HG03196 (cell line): ENCODE measurements around the gene ALG2.
"Not testable (repeated sequence)": the region's sequence is repeated elsewhere in the genome, so short reads cannot be mapped to it uniquely, and the experiment has no call there.

Experiments
- ATAC-seq: cut with Tn5 transposase; IDR thresholded peaks from one replicate; pipeline ENCODE4 v1.9.1; 2021; ENCODE audit not compliant: unreplicated experiment

The ALG2 gene

DNA sequence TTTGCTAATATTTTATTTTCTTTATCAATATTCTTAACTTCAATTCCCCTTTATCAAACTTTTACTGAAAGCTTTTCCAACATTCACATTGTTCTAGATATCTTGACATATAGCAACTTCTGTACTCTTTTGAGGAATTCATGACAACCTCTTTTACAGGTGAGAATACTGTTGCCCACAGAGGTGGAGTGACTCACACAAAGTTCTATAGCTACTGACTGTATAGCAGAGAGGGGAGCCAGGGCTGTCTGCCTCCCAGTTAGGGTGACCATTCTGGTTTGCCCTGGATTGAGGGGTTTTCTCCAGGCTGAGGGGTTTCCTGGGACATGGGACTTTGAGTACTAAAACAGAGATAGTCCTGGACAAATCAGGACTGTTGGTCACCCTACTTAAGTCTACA is 16.6 kb upstream of the ALG2 start:
- ATAC-seq, result no peak

DNA sequence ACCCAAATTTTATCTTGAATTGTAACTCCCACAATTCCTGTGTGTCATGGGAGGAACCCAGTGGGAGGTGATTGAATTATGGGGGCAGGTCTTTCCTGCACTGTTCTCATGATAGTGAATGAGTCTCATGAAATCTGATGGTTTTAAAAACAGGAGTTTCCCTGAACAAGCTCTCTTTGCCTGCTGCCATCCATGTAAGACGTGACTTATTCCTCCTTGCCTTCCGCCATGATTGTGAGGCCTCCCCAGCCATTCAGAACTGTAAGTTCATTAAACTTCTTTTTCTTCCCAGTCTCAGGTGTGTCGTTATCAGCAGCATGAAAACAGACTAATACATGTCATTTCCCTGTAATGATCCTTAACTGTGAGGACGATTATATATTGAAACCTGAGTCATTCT is 16.1 kb upstream of the ALG2 start:
- ATAC-seq, result not testable (repeated sequence)

DNA sequence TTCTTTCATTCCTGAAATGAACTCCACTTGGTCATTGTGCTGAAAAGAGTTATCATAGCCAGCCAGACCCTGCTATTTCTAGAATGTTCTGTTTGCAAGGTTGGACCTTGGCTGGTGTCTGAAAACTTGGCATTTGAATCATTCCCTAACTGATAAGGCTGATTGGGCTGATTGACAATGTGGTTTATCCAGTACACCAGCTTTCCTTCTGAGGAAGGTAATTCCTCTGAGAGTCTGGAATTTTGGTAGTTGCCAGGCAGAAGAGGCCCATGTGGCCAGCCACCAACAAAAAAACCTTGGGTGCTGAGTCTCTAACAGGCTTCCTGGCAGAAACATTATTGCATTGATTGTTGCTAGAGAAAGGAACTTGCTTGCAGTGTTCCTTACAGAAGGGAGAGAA is 15.6 kb upstream of the ALG2 start:
- no peak for ATAC-seq

DNA sequence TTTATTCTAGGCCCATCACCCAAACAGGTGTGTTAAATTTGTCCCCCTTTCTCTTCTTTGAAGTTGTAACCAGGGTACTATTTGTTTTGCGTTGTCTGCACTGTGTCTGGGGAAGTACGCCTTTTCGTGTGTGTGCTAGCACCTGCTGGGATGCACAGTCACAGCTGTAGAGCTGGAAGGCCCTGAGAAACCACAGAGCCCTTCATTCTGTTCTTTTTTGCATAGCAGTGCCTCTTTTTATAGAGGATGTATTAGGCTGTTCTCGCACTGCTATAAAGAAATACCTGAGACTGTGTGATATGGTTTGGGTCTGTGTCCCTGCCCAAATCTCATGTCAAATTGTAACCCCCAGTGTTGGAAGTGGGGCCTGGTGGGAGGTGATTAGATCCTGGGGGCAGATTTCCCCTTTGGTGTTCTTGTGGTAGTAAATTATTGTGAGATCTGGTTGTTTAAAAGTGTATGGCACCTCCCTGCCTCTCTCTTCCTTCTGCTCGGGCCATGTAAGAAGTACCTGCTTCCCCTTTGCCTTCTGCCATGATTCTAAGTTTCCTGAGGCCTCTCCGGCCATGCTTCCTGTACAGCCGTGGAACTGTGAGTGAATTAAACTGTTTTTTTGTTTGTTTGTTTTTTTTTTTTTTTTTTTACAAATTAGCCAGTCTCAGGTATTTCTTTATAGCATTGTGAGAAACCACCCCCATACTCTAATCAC is 14.3 kb upstream of the ALG2 start:
- ATAC-seq, result peak; percentile 86

DNA sequence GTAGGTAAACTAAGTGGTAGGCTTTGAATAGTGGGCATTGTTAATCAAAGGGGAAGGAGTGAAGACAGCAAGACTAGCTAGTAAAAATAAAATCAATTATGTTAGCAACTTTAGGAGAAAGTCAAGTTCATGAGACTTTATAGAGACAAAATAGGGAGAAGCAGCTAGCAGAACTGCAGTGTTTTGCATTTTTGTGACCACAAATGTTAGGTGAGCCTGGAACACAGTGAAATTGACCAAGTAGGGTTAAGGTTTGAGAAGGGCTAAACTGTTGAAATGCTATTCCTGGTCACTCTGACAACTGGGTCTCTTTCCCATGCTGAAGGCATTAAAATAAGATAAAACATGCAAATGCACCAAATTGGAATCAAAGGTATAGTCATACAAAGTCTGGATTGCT is 13.3 kb upstream of the ALG2 start:
- ATAC-seq, result no peak

DNA sequence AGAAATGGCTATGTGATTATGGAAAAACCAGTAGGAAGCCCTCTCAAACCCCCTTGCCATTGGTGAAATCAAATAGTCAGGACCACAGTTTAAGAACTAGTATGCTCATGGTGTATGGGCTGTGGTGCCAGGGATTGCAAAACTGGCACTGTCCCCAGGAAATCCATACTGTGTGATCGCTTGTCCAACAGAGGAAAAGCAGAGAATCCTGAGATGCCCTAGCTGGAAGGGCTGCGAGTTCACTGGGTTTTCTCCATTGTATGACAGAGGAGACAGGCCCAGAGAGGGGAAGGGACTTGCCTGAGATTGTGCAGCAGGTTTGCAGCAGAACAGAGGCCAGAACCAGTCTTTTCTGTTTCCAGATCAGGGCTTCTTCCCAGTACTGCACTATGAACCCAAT is 12.9 kb upstream of the ALG2 start:
- no peak for ATAC-seq

DNA sequence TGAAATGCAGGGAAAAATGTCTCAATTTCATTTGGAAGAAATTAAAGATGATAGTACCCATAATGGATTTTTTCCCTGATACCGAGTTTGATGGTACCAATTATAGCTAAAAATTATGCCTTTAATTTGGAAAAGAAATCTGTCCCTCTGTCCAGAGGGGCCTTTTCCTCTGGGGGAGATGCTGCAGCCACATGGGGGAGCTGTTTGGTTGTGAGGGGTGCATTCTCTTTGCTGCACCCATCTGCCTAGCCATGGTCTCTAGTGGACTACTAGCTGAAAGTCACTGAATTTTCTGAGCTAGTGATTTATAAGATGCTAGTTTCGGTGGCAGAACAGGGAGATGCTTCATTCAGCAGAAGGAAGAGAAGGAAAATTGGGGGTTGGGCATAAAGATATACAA is 10.0 kb upstream of the ALG2 start:
- no peak for ATAC-seq

DNA sequence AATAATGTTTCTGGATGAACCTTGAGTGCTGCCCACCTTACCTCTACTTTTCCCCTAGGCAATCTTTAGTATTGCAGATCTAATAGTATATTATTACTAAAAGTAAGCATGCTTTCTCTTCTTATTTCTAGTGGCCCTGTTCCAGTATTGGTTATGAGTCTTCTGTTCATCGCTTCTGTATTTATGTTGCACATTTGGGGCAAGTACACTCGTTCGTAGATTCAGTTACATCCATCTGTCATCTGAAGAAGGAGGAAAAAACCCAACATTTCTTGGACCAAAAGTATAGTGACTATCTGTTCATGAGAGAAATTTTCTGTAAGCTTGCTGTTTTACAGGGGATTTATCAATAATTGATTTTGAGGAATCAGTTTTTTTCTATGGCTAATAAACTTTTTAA is 8.5 kb upstream of the ALG2 start:
- ATAC-seq, result no peak

DNA sequence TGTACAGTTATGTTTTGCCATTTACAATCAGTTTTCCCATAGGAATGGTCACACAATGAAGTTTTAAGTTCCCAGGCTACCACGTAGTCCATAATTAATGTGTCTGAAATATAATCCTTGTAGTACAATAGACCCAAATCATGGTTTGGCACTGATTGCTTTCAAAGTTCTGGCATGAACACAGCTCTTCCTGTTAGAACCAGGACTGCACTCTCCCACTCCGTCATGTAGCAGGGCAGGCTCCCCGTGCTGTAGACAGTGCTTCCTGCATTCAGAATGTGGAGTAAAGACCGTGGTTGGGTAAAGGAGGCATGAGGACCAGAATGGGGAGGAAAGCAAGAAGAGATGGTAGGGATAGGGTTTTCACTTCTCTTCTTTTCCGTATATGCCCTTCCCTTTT is 4.3 kb upstream of the ALG2 start:
- ATAC-seq, result no peak

DNA sequence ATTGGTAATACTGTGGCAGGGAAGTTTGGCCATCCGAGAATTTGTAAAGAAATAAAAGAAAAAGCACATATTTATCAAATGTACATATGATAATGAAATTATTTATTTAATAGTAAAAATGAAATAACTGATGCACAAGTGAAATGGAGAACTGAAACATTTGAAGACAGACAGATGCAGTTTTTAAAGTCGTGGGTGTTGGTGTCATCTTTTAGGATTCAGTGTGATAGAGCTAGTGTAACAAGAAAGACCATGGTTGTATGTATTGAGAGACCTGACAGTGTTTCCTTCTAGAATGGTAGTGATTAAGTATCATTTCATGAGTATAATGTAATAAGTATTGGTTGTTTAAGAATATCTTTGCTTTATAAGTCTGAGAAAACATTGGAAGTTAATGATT is 2.7 kb upstream of the ALG2 start:
- ATAC-seq, result no peak

DNA sequence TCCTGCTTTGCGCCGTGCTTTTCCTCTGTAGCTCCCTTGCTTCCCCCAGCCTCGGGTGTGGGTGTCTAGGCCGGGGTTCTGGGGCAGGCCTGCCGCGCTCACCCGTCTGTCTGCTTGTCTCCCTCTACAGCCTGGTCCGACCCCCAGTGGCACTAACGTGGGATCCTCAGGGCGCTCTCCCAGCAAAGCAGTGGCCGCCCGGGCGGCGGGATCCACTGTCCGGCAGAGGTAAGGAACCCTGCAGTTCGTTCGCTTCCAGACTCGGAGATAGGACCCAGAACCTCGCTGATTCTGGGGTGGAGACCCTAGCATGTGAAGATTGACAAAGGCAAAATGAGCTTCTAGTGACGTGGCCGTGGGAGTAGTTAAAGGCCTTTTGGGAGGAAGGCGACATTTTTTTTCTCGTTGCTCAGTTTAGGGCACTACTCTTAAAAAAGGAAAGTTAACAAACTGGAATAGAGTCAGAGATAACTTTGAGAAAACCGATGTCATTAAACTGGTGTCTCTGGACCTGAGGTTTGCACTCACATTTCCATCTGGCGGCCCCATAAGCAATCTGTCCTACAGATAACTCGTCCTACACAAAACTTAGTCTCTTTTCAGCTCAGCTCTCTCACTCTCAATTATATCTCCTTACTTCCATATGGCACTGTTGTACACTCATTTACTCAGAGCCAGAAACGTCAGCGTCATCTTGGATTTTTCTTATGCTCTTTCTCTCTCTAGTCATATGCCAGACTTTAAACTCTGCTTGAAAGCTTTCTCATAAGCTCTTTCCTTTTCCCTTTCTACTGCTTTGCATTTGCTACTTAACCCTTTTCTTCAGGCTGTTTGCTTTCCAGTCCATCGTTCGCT is 901 bp upstream of the ALG2 start:
- peak; percentile 19 for ATAC-seq

DNA sequence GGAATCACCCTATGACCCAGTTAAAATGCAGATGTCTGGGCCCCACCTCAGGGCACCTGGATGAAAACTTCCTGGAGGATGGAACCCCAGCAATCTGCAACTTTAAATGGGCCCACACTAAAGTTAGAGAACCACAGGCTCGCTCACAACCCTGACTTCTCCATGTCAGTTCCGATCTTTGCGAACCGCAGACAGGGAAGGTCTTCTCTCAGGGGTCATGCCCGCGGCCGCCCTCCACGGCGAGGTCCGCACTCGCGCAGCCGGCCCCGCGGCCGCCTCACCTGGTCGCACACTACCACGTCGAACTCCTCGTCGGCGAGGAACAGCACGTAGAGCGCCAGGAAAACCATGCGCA is 499 bp downstream of the ALG2 start:
- no peak for ATAC-seq

DNA sequence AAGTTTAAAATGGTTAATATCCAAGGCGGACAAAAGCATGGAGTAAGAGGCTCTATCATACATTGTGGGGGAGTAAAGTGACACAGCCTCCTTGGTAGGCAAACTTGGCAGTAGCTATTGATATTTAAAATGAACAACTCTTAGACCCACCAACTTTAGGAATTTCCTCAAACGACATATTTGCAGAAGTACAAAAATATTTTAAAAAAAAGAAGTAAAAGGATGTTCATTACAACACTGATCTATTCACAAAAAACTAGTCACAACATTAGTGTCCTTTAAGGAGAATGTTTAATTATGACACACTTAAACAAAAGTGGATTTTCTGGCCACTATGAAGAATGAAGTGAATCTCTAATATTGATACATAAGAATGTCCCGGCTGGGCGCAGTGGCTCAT is 1.7 kb downstream of the ALG2 start:
- no peak for ATAC-seq

DNA sequence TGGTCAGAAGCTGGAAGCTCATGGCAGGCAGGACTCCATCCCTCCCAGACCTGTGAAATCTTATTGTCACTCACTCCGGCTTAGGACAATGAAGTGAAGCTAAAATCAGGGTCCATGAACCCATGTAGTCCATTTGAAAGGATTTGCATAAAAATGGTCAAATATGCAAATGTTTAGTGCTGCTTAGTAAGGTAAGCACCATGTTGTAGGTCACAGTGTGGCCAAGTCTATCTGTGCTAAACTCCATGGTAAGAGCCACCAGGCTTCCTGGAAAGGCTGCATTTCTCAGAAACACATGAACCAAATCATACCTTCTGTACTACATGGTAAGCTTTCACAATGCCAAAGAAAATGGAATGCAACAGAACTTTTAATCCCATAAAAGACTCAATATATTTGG is 5.7 kb downstream of the ALG2 start:
- ATAC-seq, result no peak

DNA sequence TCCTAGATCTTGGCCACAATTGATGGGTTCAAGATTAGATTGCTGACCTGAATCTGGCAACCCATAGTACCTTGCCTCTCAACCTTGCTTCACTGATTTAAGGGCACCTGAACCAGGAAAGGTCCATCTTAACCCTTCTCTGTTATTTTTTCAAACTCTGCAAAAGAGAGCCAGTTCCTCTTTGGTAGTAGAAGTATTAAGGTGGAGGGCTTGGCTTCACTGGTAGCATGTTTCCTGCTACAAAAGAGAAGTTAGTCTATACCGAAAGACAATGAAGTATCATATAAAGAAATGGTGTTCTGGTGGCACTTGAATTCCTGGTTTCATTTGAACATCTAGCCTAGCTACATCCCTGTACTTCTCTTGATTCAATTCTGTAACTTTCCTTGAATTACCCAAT is 8.5 kb downstream of the ALG2 start:
- no peak for ATAC-seq

DNA sequence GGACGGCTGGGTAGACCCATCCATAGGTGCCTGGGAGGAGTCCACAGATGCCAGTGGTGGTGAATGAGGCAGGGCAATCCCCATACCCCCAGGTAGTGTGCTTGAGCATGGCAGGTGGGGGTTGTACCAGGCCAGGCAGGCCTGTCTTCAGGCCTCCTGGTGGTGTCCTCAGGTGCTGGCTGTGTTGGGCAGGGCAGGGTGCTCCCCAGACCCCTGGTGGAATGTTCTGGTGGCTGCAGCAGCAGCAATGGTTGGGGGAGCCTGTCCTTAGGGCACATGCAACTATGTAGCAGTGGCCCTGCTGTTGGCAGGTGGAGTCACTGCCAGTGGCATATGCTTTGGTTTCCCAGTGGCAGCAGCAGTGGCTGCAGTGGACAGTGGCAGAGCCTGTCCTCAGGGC is 10.0 kb downstream of the ALG2 start:
- no peak for ATAC-seq

DNA sequence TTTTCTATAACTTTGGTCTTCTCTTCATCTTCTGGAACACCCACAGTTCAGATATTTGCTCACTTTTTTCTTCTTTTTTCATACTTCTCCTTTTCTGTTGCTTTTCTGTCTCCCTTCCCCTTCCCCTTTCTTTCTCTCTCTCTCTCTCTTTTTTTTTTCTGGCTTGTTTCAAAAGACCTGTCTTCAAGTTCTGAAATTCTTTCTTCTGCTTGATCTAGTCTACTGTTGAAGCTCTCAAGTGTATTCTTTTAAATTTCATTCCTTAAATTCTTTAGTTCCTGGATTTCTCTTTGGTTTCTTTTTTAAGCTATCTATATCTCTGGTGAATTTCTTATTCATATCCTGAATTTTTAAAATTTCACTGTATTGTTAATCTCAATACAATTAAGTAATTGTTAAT is 11.2 kb downstream of the ALG2 start:
- ATAC-seq, result no peak

DNA sequence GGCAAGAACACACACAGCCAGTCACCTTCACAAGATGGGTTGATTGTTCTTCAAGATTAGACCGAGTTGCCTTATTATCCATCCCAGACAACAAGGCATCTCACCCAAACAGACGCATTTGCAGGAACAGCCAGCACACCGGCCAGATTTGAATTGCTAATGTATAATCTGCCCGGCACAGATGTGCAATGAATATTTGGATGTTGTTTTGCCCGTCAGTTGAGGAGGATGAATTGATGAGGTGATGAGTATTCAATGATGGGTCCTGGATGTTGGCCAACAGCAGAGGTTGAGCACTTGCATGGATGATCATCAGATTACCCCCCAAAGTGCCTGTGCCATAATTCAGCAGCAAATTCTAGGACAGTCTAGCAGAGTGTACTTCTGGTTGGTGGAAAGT is 20.1 kb downstream of the ALG2 start:
- no peak for ATAC-seq

DNA sequence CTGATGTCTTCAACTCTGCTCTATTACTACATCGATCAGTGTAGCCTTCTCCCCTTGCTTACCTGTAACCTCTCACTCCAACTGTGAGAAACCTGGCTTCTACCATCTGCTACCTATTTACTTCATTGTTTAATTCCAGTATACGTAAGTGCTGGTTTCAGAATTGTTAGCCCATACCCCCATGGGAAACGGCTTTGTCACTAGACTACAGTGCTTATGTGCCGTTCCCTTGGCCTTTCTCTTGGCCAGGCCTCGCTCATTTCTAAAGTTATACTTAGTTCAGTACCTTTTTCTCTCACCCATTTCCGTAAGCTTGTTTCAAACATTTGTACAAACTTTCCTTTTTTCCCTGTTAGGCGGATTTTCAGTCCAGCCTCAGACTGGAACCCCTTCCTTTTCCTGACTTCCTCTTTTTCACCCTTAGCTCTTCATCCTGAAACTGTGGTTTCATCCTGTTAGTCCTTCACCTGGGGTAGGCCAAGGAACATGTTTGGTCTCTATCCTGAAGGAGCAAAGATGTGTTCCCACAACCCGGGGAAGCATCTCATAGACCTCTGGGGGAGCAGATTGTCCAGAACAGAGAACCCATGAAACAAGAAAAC is 21.7 kb downstream of the ALG2 start:
- no peak for ATAC-seq

DNA sequence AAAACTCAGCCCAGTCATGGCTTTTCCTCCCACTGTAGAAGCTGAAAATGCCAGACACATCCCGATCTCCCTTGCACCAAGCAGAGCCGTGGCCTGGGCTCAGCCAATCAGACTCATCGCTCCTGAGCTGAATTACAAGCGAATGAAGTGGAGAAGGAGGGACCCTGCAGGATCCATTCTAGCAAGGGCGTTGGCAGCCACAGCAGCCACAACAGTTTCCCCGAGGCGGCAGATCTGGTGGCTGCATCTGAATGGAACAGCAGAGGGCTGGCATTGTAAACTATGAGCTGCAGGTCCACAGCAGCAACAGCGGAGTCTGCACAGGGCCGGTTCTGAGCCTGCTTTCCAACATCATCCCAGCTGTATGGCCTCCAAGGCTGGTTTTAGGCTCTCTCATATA is 23.8 kb downstream of the ALG2 start:
- ATAC-seq, result no peak

DNA sequence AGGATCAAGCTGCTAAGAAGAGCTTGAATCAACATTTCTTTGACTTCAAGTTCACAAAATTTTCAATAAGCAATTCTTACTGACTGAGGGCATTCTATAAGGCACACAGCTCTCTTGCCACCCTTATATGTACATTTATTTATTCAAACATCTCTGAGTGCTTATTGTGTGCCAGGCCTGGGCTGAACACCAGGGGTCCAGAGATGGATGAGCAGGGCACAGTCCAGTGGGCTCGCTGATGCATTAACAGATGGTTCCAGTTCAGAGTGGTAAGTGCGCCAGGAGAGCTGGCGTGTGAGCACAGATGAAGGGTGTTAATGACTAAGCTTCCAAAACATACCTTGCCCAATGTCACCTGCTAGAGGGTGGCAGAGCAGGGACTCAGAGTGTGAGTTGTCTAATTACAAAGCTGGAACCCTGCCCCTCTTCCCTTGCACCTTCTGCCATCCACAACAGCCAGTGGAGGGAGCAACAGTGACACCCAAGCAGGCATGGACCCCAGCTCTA is 24.6 kb downstream of the ALG2 start:
- ATAC-seq, result no peak

DNA sequence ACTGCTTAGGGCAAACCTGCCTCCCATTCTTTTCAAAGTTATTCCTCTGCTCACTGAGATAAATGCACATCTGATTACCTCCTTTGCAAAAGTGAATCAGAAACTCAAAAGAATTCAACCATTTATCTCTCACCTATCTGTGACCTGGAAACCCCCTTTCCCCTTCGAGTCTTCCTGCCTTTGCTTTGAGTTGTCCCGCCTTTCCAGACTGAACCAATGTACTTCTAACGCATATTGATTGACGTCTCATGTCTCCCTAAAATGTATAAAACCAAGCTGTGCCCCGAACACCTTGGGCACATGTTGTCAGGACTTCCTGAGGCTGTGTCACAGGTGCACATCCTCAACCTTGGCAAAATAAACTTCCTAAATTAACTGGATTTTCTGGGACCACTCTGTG is 25.3 kb downstream of the ALG2 start:
- ATAC-seq, result not testable (repeated sequence)
